Suprapubic skin (tissue), 4 donors: ENCODE data around the gene MBD3L2. TPM values are rescaled to one million over a fixed set of nuclear protein-coding genes. Genes with fewer than 3 reads are reported as not detected.
A peak's percentile ranks its signal among the peaks of the same experiment; 100 is the strongest.
"Not testable (repeated sequence)": the region's sequence is repeated elsewhere in the genome, so short reads cannot be mapped to it uniquely, and the experiment has no call there.

Experiments used
- DNase-seq, 2 donors: peaks; one replicate each; pipeline ENCODE4 v3.0.0-alpha.2; 2019; ENCODE audit warnings: low spot score in 2 of 2
- H3K27ac ChIP-seq: fragments of 200-600 bp; sonication (generic); one replicate; pipeline ENCODE4 v1.5.1; 2019
- H3K27me3 ChIP-seq: fragments of 200-600 bp; sonication (generic); one replicate; pipeline ENCODE4 v1.5.1; 2019
- H3K36me3 ChIP-seq: fragments of 200-600 bp; sonication (generic); one replicate; pipeline ENCODE4 v1.5.1; 2019
- H3K4me1 ChIP-seq: fragments of 200-600 bp; sonication (generic); one replicate; pipeline ENCODE4 v1.5.1; 2019
- H3K4me3 ChIP-seq: fragments of 200-600 bp; sonication (generic); one replicate; pipeline ENCODE4 v1.5.1; 2019; ENCODE audit warnings: mild to moderate bottlenecking
- H3K9me3 ChIP-seq: fragments of 200-600 bp; sonication (generic); one replicate; pipeline ENCODE4 v1.5.1; 2019
- EP300 ChIP-seq: sonication (generic); formaldehyde crosslinking; IDR thresholded peaks from one replicate; pipeline ENCODE4 v1.6.1; 2017; ENCODE audit warnings: antibody characterized with exemption
- POLR2A ChIP-seq, 2 donors: fragments of 450-650 bp; IDR thresholded peaks; one replicate each; pipeline ENCODE4 v1.6.1; 2017; ENCODE audit warnings: antibody characterized with exemption in 2 of 2, mild to moderate bottlenecking in 2 of 2, moderate library complexity in 2 of 2
- POLR2AphosphoS5 ChIP-seq, 3 donors: sonication (generic); formaldehyde crosslinking; IDR thresholded peaks; one replicate each; pipeline ENCODE4 v1.6.1; 2017; ENCODE audit warnings: antibody characterized with exemption in 3 of 3
- WGBS: methylation state at CpG from one replicate; pipeline ENCODE4 v1.1.5; 2018; 5-methylcytosine and 5-hydroxymethylcytosine counted together
- total RNA-seq, 4 donors: library from RNA; depleted of rRNA; stranded (reverse); fragments of >200 nt; gene quantifications; one replicate each; pipeline ENCODE4 v1.1.0, GENCODE V29; 2016
- TF ChIP-seq, protein P1 (sequence below), 2 donors: fragments of 200-600 bp in 1 of 2; fragments of 450-650 bp in 1 of 2; sonication (generic) in 1 of 2; IDR thresholded peaks; one replicate each; pipeline ENCODE4 v1.5.1; 2016 to 2019; ENCODE audit warnings: antibody characterized with exemption in 2 of 2, mild to moderate bottlenecking in 1 of 2, moderate library complexity in 1 of 2

MBD3L2 gene
- total RNA-seq, 4 donors from 2014 or later, result not detected

DNA sequence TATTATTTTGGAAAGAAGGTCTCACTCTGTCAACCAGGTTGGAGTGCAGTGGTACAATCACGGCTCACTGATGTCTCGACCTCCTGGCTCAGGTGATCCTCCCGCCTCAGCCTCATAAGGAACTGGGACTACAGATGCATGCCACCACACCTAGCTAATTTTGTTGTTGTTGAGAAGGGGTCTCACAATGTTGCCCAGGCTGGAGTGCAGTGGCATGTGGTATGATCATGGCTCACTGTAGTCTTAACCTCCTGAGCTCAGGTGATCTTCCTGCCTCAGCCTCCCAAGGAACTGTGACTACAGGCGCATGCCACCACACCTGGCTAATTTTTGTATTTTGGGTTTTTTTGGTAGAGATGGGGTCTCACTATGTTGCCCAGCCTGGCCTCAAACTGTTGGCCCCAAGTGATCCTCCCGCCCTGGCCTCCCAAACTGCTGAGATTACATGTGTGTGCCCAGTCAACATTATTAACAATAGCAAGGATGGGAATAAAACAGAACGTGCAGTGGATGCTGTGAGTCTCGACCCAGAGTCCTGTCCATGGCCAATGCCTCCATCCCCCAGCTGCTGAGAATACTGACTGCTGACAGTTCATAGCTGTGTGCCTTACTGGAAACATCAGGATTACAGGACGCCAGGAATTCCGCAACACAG, 14.8 kb downstream of the MBD3L2 start:
- Histone ChIP-seq H3K27me3 (no peaks in the 10 kb centered on the region), H3K4me3 (no peak overlapping the region), H3K36me3 (no peaks in the 10 kb centered on the region), H3K9me3 (no peaks in the 10 kb centered on the region), H3K4me1 (no peaks in the 10 kb centered on the region), H3K27ac (no peak overlapping the region)
- TF ChIP-seq EP300, result no peak
- TF ChIP-seq POLR2A (IDR thresholded peaks at IDR 0.05), result no peak
- TF ChIP-seq POLR2AphosphoS5 (IDR thresholded peaks at IDR 0.05), result no peak
- TF ChIP-seq, protein P1, sequence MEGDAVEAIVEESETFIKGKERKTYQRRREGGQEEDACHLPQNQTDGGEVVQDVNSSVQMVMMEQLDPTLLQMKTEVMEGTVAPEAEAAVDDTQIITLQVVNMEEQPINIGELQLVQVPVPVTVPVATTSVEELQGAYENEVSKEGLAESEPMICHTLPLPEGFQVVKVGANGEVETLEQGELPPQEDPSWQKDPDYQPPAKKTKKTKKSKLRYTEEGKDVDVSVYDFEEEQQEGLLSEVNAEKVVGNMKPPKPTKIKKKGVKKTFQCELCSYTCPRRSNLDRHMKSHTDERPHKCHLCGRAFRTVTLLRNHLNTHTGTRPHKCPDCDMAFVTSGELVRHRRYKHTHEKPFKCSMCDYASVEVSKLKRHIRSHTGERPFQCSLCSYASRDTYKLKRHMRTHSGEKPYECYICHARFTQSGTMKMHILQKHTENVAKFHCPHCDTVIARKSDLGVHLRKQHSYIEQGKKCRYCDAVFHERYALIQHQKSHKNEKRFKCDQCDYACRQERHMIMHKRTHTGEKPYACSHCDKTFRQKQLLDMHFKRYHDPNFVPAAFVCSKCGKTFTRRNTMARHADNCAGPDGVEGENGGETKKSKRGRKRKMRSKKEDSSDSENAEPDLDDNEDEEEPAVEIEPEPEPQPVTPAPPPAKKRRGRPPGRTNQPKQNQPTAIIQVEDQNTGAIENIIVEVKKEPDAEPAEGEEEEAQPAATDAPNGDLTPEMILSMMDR (IDR thresholded peaks at IDR 0.05), result no peak
- no peak for DNase-seq
- WGBS, result 89% methylated on average over 7 of the region's 9 CpGs

DNA sequence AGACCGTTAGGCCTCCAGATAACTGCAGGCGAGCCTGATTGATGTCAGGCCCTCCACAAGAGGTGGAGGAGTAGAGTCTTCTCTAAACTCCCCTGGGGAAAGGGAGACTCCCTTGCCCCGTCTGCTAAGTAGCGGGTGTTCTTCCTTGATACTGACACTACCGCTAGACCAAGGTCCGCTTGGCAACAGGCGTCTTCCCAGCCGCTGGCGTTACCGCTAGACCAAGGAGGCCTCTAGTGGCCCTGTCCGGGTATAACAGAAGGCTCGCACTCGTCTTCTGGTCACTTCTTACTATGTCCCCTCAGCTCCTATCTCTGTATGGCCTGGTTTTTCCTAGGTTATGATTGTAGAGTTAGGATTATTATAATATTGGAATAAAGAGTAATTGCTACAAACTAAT, 18.0 kb downstream of the MBD3L2 start:
- not testable (repeated sequence) for H3K4me1 ChIP-seq, H3K9me3 ChIP-seq, H3K27ac ChIP-seq, H3K36me3 ChIP-seq, H3K4me3 ChIP-seq, DNase-seq, H3K27me3 ChIP-seq
- 49% methylated on average over 13 of the region's 13 CpGs for WGBS

DNA sequence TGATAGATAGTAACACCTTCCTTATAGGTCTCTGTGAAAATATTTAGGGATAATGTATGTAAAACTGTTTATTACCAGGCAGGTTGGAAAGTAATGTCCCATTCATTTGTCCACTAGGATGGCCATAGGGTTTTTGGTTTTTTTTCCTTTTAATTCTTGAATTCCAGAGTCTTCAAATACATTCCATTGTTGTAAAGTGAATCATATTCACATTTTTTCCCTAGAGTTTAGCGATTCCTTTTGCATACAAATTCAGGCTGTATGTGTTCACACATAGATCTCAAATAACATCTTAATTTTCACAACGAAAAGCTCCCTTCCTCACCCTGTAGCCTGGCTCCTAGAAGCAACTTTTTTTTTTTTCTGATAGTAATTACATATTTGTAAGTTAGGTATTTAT, 18.6 kb downstream of the MBD3L2 start:
- TF ChIP-seq POLR2AphosphoS5 (IDR thresholded peaks at IDR 0.05) (no peak), POLR2A (IDR thresholded peaks at IDR 0.05) (no peak), EP300 (no peak)
- TF ChIP-seq, protein P1 (IDR thresholded peaks at IDR 0.05), result no peak
- WGBS, result 57% methylated on average over 2 of the region's 2 CpGs

DNA sequence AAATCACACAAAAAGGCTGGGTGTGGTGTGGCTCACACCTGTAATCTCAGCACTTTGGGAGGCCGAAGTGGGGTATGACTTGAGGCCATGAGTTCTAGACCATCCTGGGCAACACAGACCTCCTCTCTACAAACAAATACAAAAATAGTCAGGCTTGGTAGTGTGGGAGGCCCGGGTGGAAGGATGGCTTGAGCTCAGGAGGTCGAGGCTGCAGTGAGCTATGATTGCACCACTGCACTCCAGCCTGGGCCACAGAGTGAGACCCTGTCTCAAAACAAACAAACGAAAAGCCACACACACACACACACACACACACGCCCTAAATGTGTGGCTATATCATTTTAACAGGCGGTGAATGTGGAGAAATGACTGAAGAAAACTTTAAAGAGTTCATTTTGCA, 19.5 kb downstream of the MBD3L2 start:
- peak overlapping the region; percentile 94 for H3K4me3 ChIP-seq
- H3K27me3 ChIP-seq, result no peaks in the 10 kb centered on the region

More for the DNA sequence above, 18.6 kb downstream of the MBD3L2 start:
- Histone ChIP-seq H3K27me3 (no peaks in the 10 kb centered on the region), H3K4me1 (peaks cover 9% of the 10 kb centered on the region), H3K9me3 (no peaks in the 10 kb centered on the region), H3K4me3 (no peak overlapping the region), H3K36me3 (peaks cover 14% of the 10 kb centered on the region), H3K27ac (no peak overlapping the region)
- no peak for DNase-seq

DNA sequence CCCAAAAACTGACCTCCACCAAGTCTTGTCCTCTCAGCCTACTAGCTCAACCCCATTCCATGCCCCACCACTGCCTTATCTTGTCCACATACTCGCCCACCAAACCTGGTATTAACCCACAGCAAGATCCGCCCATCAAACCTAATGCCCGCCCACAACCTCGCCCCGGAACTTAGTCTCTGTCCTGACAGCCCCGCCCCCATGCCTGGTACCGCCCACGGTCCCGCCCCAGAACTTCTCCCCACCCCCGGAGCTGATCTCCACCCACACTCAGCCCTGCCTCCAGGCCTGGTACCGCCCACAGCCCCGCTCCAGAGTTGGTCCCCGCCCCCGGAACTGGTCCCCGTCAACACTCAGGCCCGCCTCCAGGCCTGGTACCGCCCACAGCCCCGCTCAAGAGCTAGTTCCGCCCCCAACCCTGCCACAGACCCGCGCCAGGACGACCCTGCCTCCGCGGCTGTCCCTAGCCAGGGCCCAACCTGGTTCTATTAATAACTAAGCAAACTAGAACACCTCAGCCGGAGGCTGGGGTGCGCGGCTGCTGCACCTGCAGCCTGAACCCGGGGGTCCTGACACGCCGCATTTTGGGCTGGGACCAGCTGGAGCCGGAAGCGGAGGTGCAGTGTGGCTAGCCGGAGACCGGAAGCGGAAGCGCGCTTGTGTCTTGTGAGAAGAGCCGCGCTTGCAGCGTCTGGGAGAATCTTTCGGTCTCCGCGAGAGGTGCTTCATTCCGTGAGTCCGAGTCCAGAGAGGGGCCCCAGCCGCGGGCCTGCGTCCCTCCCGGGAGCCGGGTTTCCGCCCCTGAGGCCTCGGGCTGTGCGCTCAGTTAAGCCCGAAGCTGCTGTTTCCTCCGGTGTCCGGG, 20.2 kb downstream of the MBD3L2 start, which contains the start of gene ZNF557:
Gene ZNF557, plus strand, starts transcription at position 662 of the 862 bp plus-strand sequence. CDS start 5,372 bp downstream, outside the sequence.
- peaks cover 9% of the 10 kb centered on the region for H3K4me1 ChIP-seq
- TF ChIP-seq, protein P1 (IDR thresholded peaks at IDR 0.05), result no peak
- peak in 2 of 3 donors; percentile 35 to 79 for TF ChIP-seq POLR2AphosphoS5 (IDR thresholded peaks at IDR 0.05)
- TF ChIP-seq EP300, result no peak
- TF ChIP-seq POLR2A (IDR thresholded peaks at IDR 0.05), result peak in 1 of 2 donors; percentile 50
- peaks cover 30% of the 10 kb centered on the region for H3K36me3 ChIP-seq
- H3K27ac ChIP-seq, result peak within 1 kb of the TSS; percentile 87
- WGBS, result 3% methylated on average over 29 of the region's 56 CpGs
- no peaks in the 10 kb centered on the region for H3K9me3 ChIP-seq
- H3K4me3 ChIP-seq, result peak within 1 kb of the TSS; percentile 94
- peak; percentile 99 to 100 for DNase-seq
- H3K27me3 ChIP-seq, result no peaks in the 10 kb centered on the region

More for the DNA sequence above, 19.5 kb downstream of the MBD3L2 start:
- peaks cover 9% of the 10 kb centered on the region for H3K4me1 ChIP-seq
- DNase-seq, result no peak
- TF ChIP-seq EP300 (no peak), POLR2A (IDR thresholded peaks at IDR 0.05) (no peak)
- no peaks in the 10 kb centered on the region for H3K9me3 ChIP-seq
- WGBS, result 85% methylated on average over 6 of the region's 6 CpGs
- no peak overlapping the region for H3K27ac ChIP-seq
- H3K36me3 ChIP-seq, result peaks cover 23% of the 10 kb centered on the region

DNA sequence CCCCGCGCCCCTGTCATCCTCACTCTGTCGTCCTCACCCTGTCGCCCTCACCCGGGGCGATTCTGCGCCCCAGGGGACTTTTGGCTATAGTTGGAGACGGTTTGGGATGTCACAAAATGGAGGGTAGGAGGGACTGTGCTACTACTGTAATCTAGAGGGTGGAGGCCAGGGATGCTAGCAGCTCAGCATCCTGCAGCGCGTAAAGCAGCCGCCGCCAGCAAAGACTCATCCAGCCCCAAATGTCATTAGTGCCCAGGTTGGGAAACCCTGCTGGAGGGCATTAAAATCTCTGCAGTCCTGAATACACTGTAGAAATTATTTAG, 20.7 kb downstream of the MBD3L2 start:
- Histone ChIP-seq H3K9me3 (peaks cover 1% of the 10 kb centered on the region), H3K4me1 (peaks cover 9% of the 10 kb centered on the region), H3K36me3 (peaks cover 36% of the 10 kb centered on the region), H3K27ac (peak overlapping the region; percentile 87), H3K4me3 (peak overlapping the region; percentile 94), H3K27me3 (no peaks in the 10 kb centered on the region)
- no peak for TF ChIP-seq POLR2A (IDR thresholded peaks at IDR 0.05)
- TF ChIP-seq POLR2AphosphoS5 (IDR thresholded peaks at IDR 0.05), result no peak
- TF ChIP-seq, protein P1 (IDR thresholded peaks at IDR 0.05), result no peak
- TF ChIP-seq EP300, result no peak
- WGBS, result 0% methylated on average over 5 of the region's 12 CpGs
- DNase-seq, result no peak
